ENCODE results near the gene KSR2.
"Not testable (repeated sequence)": the region's sequence is repeated elsewhere in the genome, so short reads cannot be mapped to it uniquely, and the experiment has no call there.

KSR2 gene

DNA sequence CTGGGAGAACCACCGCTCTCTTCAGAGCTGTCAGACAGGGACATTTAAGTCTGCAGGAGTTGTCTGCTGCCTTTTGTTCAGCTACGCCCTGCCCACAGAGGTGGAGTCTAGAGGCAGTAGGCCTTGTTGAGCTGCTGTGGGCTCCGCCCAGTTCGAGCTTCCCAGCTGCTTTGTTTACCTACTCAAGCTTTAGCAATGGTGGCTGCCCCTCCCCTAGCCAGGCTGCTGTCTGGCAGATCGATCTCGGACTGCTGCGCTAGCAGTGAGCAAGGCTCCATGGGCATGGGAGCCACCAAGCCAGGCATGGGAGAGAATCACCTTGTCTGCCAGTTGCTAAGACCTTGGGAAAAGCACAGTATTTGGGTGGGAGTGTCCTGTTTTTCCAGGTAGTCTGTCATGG, 340.1 kb downstream of the KSR2 start:
- DNase-seq (ENCODE audit: low spot score): not testable (repeated sequence)

DNA sequence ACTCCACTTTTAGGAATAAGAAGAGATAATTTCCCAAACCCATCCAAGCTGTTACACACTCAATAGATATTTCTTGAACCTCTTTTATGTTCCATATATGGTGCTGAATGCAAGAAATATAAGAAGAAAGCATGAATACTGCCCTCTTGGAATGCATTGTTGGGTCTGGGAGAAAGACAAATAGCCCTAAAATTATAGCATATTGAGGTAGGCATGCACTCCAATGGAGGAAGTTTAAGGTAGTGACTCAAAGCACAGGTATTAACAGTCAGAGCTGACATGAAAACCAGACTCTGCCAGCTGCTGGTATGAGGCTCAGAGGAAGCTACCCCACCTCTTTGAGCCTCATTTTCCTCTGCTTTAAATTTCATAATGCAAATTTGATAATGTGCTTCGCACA, 346.0 kb downstream of the KSR2 start:
- DNase-seq (ENCODE audit: low spot score): no peak

DNA sequence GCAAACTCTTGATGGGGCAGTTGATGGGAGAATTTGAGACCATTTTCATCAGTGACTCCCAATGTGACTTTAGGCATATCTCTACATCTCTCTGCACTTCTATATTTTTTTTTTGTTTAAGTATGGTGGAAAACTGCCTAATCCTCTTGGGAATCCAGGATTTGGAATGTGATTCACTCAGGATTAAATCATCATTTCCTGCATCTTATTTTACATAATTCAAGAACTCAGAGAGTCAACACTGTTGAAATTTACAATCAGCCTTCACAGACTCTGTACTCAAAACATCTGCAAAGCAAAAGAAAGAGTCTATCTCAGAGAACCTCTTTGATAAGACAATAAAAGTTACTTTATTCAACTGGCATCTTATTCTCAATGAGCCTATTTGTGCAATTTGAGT, 346.7 kb downstream of the KSR2 start:
- no peak for DNase-seq (ENCODE audit: low spot score)

DNA sequence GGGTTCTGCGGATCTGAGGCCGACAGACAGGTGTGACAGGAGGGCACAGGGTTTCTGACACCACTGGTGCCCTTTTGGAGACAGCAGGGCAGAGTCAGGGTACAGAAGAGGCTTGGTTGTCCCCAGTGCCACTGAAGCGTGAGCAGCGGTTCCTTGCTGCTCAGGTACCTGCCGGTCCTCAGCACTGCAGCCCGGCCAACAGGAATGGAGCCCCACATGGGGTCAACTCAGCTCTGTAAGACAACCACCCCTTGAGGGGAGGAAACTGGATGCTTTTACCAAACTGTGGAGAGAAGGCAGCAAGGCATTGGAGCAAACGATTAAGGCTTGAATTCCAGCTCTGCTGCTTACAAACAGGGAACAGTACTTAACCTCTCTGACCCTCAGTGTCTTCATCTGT, 361.0 kb downstream of the KSR2 start:
- DNase-seq (ENCODE audit: low spot score): no peak

DNA sequence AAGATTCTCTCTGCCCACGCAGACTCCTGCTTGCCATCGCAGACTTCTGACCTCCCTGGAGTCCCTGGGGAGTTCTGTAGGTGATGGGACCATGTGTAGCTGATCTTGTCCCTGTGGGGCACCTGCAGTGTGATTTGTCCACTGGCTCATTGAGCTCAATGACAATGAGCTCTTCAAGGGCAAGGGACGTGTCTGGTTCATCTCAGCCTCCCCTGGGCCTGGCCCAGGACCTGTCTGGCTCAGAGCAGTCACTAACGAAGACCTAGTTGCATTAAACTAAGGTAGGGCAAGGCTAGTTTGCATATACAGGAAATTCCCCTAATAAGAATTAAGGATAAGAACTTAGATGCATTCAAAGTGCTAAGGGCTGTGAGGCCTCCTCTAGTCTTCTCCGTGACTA, 361.8 kb downstream of the KSR2 start:
- no peak for DNase-seq (ENCODE audit: low spot score)

DNA sequence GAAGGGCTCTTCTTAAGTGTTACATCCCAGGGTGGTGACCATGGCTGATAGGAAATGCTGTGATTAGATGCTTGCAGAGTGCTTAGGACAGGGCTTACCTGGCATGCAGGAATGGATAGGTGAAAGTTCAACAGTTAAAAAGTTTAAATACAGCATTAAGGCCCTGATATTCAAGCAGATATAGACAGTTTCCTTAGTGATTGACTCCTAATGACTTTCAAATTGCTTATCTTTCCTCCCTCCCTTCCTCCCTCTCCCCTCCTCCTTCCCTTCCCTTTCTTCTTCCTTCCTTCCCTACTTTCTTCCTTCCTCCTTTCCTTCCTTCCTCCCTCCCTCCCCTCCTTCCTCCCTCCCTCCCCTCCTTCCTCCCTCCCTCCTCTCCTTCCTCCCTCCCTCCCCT, 362.8 kb downstream of the KSR2 start:
- no peak for DNase-seq (ENCODE audit: low spot score)

DNA sequence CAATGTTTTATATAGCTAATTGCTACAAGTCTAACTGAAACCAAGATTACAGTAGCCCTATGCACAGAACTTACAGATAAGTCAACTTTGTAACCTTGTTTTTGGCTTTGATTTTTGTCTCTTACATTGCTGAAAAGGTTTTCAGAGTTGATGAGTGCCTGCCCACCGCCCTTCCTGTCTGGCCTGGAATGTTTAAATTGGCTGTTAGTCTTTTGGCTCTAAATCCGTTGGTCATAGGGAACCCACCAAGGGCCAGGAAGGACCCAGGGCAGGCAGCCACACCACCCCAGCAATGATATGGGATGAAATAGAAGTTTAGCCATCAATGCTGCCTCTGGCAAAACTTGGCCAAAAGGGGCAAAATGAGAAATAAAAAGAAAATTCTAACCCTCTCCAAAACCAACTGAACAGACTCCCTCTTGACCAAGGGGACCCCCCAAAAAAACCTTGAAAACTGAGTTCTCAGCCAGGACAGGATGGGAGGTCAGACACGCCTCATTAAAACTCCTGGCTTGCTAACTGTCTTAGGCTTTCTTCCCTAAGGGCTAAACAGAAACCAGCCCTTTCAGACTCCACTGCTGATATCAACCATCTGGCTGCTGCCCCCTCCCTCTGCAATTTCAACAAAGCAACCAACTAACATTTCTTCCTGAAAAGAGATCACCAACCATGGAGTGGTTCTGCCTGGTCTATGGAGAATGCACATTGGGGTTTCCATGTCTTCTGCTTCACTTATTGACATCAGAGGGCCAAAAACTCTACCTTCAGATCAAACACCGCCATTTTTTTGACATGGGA, 365.3 kb downstream of the KSR2 start:
- no peak for DNase-seq (ENCODE audit: low spot score)

DNA sequence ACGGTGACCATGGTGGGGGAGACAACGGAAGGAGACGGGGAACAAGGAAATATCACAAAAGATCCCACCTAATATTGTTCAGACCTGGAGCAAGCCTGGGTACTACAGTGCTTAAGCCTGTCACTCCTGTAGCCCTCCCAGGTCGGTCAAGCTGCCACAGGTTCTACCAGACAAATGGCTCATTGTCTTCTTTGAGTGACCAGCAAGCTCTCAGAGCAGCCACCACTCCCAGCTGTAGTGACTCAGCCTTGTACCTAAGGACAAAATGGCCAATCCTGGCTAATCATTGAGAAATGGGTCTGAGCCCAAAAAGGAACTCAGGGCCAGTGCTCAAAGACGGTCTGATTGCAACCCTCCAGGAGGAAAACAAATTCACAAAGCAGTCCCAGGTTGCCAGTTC, 368.9 kb downstream of the KSR2 start:
- DNase-seq (ENCODE audit: low spot score): no peak

DNA sequence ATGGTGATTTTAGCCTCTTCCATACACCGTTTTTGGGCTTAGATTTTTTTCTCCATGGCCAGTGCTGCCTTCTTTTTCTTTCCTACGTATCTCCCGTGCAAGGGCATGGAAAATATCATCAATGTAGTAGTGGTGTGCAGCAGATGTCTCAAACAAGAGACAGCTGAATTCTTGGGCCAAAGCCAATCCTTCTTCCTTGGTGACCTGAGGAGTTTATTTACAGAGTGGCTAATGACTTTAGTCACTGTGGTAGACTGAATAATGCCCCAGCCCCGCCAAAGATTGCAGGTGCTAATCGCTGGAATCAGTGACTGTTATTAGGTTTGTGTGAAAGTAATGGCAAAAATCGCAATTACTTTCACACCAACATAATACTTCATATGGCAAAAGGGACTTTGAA, 371.8 kb downstream of the KSR2 start:
- no peak for DNase-seq (ENCODE audit: low spot score)

DNA sequence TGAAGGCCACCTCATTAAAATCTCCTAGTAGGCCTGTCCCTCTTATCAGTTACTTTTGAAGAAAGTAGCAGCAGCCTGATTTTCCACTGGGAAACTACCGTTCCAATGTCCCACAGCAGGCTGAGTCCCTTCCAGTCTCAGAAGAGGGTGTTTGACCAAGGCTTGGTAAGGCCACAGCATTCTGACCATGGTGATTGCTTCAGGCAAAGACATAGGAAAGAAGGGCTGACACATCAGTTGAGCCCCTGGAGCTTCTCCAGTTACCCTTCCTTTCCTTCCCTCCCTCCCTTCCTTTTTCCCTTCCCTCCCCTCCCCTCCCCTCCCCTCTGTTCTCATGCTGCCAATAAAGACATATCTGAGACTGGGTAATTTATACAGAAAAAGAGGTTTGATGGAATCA, 373.0 kb downstream of the KSR2 start:
- DNase-seq (ENCODE audit: low spot score): no peak

DNA sequence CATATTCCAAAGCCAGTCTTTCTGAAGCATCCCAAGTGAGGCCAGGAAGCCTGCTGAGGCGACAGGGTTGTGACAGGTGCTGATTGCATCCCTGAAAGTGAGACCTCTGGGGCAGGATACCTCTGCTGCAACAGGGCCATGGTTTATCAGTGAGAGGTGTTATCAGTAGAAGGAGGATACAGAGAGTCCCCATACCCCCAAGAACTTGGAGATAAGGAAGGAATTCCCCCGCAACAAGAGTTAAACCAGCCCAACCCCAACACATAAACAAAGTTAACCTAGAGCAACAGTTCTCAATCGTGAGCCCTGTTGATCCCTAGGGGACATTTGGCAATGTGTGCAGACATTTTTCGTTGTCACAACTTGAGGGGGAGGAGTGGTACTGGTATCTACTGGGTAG, 374.3 kb downstream of the KSR2 start:
- DNase-seq (ENCODE audit: low spot score): no peak

DNA sequence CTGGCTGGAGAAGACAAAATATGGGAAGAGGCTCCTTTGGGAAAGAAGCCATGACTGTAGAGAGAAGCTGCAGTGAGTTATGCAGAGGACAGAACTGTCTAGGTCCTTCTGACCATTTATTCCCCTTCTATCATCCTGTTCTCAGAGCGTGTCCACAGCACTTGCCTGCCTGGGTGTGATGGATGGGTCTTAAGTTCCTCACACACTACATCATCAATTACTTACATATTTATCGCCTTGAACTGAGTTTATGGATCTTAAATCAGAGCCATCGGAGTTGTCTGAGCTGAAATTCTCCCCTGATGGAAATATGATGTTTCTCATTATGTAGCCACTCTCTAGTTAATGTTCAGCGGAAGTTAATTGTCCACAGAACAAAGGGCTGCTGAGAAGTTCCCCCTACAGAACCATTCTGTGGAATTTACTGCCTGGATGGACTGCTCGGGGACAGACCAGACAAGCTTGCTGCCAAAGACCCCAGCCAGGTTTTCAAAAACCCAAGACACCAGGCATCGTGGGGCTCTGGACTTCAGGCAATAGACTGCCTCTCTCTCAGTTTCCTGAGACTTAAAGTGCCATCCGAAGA, 374.9 kb downstream of the KSR2 start:
- no peak for DNase-seq (ENCODE audit: low spot score)

DNA sequence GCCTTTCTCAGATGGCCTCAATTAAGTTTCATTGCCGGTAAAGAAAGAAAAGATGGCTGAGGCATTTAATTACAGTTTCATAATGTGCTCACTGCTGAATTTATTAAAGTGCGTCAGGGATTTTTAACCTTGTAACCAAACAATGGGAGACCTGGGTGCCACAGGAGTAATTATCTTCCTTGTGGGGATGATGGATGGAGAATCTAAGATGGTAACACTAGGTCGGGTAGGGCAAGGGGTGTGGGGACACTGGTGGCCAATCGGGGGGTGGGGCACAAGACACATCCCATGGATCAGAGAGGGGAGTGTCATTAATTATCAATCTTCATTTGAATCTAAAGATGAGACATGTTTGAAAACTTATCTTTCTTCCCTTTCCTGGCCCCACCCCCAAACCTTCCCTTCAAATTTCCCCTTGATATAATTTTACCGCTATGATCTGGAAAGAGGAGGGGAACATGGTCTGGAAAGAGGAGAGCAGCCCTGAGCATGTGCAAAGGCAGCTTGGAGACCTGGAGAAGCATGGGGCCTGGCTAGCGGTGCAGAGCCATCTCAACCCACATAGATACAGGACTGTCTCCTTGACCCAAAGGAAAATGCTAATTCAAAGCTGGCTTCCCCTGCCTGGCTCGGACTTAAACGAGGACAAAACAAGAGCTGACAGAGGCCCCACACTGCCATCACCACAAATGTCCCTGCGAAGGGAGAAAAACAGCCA, 376.0 kb downstream of the KSR2 start:
- no peak for DNase-seq (ENCODE audit: low spot score)

DNA sequence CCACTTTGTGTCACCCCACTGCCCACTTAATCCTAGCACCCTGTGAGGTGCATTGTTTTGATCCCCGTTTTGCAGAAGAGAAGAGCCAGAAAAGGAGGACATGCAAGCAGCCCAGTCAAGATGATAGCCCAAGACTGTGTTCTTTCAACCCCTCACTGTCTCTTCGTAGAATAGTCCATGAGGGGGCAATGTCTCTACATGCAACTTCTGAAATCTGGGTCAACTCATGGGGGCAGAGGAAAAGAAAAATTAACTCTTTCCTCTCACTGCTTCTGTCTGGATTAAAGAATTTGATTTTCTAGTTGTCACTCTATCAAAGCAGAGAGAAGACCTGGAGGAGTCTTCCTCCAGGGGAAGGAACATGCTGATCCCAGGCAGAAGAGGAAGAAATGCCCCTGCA, 377.8 kb downstream of the KSR2 start:
- DNase-seq (ENCODE audit: low spot score): no peak

DNA sequence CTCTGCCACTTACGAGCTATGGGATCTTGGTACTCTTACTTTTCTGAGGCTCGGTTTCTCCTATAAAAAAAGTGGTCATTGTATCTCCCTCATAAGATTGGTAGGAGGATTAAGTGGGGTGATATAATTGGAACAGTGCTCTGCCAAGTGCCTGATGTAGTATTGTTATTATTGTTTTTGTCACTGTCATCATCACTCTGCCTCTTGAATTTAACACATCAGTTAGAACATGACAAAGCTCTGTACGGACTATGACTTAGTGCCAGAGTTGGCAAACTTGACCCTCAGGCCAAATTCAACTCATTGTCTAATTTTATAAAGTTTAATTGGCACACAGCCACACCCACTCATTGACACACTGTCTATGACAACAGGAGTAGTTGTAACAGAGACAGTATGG, 378.4 kb downstream of the KSR2 start:
- DNase-seq (ENCODE audit: low spot score): no peak

DNA sequence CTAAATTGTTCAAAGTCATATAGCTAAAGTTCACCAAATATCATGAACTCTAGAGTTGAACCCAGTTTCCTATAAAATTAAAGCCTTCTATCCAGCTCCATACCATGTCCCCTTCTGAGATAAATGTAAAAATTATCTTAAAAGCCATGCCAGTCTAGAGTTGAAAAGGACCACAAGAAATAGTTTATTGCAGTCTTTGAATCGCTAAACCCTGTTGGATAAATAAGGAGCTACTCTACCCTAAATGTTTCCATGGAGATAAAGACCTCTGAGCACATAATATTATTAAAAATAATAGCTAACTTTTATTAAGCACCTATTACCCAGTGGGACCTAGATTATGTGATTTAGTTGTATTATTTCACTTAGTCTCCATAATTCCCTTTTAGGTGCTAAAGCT, 379.8 kb downstream of the KSR2 start:
- DNase-seq (ENCODE audit: low spot score): no peak

DNA sequence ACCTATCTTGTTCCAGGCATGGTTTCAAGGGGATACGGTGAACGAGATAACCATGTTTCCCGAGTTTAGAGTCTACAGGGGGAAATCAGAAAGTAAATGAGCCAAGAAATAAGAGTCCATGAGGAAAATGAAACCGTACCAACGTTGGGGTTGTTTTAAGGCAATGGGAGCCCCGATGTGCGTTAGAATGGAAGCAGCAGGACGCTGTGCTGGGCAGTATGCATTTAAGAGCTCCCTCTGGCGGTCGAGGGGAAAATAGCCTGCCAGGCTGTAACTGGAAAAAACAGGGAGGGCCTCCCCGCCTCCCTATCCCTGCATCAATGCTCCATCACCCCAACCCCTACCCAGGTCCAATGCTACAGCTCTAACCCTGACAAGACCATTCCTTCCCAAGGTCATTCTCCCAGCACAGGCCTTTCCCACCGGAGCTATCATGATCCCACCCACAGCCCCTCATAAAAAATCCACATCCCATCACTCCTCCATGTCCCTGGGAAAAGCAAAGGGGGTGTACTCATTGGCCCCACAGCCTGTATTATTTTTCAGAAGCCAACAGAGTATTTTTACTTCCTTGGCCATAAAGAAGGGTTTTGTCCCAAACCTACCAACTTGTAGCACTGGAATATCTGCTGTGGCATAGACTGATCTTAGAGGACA, 381.0 kb downstream of the KSR2 start:
- peak; percentile 72 for DNase-seq (ENCODE audit: low spot score)

DNA sequence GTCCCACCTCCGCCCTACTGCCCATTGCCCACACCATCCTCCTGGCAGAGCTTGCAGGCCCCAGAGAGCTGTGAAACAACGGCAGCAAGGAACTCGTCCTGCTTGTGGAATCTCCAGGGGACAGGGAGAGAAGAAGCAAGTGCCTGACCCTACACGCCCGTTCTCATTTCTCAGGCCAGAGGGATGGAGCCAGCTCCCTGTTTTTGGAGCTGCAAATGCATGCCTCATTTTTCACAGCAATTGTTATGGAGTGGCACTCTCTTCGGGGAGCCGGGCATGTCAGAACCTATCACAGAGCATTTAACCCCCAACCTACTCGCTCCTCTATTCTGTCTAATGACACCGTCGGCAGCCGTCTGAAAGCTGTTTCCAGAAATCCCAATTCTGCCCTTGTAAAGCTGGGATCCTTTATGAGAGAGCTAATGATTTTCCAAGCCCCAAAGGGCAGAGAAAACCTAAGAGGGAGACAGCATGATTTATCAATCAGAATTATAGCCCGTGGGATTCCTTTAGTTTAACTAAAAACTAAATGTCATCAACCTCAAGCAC, 385.0 kb downstream of the KSR2 start:
- DNase-seq (ENCODE audit: low spot score): no peak

DNA sequence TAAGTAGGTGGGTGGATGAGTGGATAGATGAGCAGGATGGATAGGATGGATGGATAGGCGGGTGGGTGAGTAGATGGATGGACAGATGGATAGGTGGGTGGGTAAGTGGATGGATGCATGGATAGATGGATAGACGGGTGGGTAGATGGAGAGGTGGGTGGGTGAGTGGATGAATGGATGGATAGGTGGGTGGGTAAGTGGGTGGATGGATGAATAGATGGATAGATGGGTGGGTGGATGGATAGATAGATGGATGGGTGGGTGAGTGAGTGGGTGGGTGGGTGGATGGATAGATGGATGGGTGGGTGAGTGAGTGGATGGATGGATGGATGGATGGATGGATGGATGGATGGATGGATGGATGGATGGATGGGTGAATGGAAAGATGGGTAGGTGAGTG, 385.7 kb downstream of the KSR2 start:
- DNase-seq (ENCODE audit: low spot score): no peak

DNA sequence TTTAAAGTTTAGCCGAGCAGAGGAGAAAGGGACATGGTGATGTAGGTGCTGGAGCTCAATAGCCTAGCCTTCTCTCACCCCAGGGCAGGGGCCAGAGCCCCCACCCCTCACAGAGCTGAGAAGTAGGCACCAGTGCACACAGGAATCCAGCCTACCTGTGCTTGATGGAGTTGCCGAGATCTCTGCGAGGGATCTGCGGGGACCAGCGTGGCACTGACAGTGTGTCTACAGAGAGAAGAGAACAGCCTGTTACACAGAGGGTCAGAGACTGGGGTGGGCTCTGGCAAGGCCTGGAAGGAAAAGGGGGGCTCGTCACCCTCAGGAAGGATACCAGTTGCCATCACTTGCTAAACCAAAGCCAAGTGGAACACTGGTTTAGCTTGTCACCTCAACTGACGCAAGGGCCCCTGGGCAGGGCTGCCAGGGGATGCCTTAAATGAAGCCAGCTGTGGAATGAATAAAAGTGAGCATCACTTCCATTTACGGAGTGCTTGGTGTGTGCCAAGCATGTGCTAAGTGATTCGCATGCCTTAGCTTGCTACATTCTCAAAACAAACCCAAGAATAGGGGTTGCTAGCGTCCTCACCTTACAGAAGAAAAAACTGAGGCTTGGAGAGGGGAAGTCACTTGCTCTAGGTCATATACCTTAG, 386.5 kb downstream of the KSR2 start:
- no peak for DNase-seq (ENCODE audit: low spot score)

DNA sequence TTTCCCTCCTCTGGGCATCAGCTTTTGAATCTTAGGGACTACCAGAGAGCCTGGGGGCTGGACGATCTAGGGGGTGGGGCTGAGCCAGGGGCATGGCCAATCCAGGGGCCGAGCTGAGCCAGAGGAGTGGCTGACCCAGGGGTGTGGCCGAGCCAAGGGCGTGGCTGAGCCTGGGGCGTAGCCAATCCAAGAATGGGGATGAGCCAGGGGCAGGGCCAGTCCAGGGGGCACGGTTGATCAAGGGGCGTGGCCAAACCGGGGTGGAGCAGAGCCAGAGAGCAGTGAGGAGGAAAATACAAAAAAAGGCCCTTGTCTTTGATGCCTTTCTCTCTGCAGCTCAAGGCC, 388.1 kb downstream of the KSR2 start:
- DNase-seq (ENCODE audit: low spot score): peak; percentile 26

DNA sequence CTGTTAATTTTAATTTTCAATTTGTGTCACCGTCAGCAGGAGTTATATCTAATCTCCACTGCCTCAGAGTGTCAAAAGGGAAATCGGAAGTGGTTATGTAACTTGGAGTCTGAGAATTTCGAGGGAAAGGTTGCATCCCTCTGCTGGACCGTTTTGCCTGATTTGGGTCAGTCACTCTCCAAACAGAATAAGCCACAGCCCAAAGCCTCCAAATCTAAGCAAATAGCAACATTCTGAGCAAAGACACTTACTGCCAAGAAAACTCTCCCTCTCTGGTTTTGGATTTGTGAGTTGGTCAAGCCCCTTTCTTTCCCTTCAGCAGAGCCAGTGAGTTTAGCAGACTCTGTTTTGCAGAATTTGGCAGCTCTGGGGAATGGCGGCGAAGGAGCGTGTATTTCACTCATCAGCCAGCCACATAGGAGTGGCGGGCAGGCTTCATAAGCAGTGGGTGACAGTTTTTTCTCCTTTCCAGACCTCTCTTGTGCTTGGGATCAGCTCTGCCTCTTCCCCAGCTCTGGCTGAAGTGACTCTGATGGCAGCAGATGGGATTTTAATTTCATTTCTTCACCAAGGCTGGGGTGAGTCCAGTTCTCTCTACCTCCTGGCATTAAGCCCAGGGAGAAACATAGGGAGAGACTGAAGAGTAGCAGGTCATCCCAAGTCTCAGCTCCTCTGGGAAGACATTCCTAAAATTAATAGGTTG, 388.6 kb downstream of the KSR2 start:
- no peak for DNase-seq (ENCODE audit: low spot score)

Data from AG20443 (cell line).